Measurements from ENCODE around the gene CCNL2. TPM values are rescaled to one million over a fixed set of nuclear protein-coding genes. Genes with fewer than 3 reads are reported as not detected.

CCNL2 gene
- total and polyA plus RNA-seq, 2 donors (not counting 1 experiment from before 2014, with no cell fraction given) = 102 to 116 TPM

DNA sequence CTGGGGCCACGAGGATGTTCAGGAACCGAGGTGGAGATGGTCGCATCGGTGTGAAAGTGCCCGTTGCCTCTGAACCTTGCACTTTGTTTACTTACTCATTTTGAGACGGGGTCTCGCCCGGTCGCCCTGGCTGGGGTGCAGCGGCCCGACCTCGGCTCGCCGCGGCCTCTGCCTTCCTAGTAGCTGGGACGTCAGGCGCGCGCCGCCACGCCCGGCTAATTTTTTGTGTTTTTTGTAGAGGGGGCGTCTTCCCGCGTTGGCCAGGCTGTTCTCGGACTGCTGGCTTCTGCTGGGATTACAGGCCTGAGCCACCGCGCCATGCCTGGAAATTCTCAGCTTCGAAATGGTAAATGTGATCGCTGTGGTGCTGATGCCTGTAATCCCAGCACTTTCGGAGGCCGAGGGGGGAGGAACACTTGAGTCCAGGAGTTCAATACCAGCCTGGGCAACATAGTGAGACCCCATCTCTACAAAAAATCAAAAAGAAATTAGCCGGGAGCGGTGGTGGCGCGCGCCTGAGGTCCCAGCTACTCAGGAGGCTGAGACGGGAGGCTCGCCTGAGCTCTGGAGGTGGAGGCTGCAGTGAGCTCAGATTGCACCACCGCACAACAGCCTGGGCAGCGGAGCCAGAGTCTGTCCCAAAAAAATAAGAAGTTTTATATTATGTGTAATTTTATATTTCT is 8.6 kb upstream of the CCNL2 start:
- Histone ChIP-seq H3K27ac (ENCODE audit: insufficient read depth, low read length) (peak overlapping the region; percentile 73), H4K20me1 (ENCODE audit: control insufficient read depth, extremely low read depth, insufficient read depth, low read length) (no peaks in the 10 kb centered on the region), H3K9ac (ENCODE audit: insufficient read depth, low read length) (peak overlapping the region; percentile 95), H3K36me3 (ENCODE audit: control insufficient read depth, insufficient read depth, low read length) (peaks cover 11% of the 10 kb centered on the region), H3K27me3 (ENCODE audit: control insufficient read depth, insufficient read depth, low read length) (no peaks in the 10 kb centered on the region), H3K9me3 (ENCODE audit: control insufficient read depth, insufficient read depth, low read depth, low read length) (no peaks in the 10 kb centered on the region), H3K4me2 (ENCODE audit: extremely low read depth, insufficient read depth, low read length) (peak overlapping the region; percentile 81), H3K4me1 (ENCODE audit: control insufficient read depth, extremely low read depth, insufficient read depth, low read length) (peaks cover 3% of the 10 kb centered on the region), H3K4me3 (replicated peaks in 1 of 4; ENCODE audit: control extremely low read depth in 1 of 4, insufficient read depth in 1 of 4, low read depth in 3 of 4, low read length in 4 of 4) (peak overlapping the region; percentile 82 to 94 (median 92)), H2AFZ (ENCODE audit: low read length) (no peak overlapping the region), H3K79me2 (ENCODE audit: control insufficient read depth, insufficient read depth, low read length) (peaks cover 52% of the 10 kb centered on the region)
- peak; percentile 37 to 51 for DNase-seq (ENCODE audit: low read depth in 2 of 2)
- TF ChIP-seq EZH2 (IDR thresholded peaks at IDR 0.05; ENCODE audit: low read length, missing control alignments) = no peak
- TF ChIP-seq, protein P1, sequence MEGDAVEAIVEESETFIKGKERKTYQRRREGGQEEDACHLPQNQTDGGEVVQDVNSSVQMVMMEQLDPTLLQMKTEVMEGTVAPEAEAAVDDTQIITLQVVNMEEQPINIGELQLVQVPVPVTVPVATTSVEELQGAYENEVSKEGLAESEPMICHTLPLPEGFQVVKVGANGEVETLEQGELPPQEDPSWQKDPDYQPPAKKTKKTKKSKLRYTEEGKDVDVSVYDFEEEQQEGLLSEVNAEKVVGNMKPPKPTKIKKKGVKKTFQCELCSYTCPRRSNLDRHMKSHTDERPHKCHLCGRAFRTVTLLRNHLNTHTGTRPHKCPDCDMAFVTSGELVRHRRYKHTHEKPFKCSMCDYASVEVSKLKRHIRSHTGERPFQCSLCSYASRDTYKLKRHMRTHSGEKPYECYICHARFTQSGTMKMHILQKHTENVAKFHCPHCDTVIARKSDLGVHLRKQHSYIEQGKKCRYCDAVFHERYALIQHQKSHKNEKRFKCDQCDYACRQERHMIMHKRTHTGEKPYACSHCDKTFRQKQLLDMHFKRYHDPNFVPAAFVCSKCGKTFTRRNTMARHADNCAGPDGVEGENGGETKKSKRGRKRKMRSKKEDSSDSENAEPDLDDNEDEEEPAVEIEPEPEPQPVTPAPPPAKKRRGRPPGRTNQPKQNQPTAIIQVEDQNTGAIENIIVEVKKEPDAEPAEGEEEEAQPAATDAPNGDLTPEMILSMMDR (conservative IDR thresholded peaks at IDR 0.05 in 1 of 2, IDR thresholded peaks at IDR 0.05 in 1 of 2; ENCODE audit: low read depth in 1 of 2, low read length in 2 of 2) = no peak

GRCh38 chr1:1406821-1407635 is 7.9 kb upstream of the CCNL2 start, which contains the start of gene MRPL20:
MRPL20 (minus strand) TSS chr1:1407293; CDS start chr1:1407217, 76 bp downstream.
- no peaks in the 10 kb centered on the region for H3K27me3 ChIP-seq (ENCODE audit: control insufficient read depth, insufficient read depth, low read length)
- H3K4me2 ChIP-seq (ENCODE audit: extremely low read depth, insufficient read depth, low read length) = peak within 1 kb of the TSS; percentile 81
- DNase-seq (ENCODE audit: low read depth in 2 of 2) = peak; percentile 86 to 88
- H3K36me3 ChIP-seq (ENCODE audit: control insufficient read depth, insufficient read depth, low read length) = peaks cover 11% of the 10 kb centered on the region
- H3K9ac ChIP-seq (ENCODE audit: insufficient read depth, low read length) = peak within 1 kb of the TSS; percentile 95
- H3K4me3 ChIP-seq (replicated peaks in 1 of 4; ENCODE audit: control extremely low read depth in 1 of 4, insufficient read depth in 1 of 4, low read depth in 3 of 4, low read length in 4 of 4) = peak within 1 kb of the TSS; percentile 82 to 94 (median 92)
- H3K79me2 ChIP-seq (ENCODE audit: control insufficient read depth, insufficient read depth, low read length) = peaks cover 52% of the 10 kb centered on the region
- H3K9me3 ChIP-seq (ENCODE audit: control insufficient read depth, insufficient read depth, low read depth, low read length) = no peaks in the 10 kb centered on the region
- H3K27ac ChIP-seq (ENCODE audit: insufficient read depth, low read length) = peak within 1 kb of the TSS; percentile 73
- H2AFZ ChIP-seq (ENCODE audit: low read length) = peak within 1 kb of the TSS; percentile 68
- H3K4me1 ChIP-seq (ENCODE audit: control insufficient read depth, extremely low read depth, insufficient read depth, low read length) = peaks cover 3% of the 10 kb centered on the region
- no peaks in the 10 kb centered on the region for H4K20me1 ChIP-seq (ENCODE audit: control insufficient read depth, extremely low read depth, insufficient read depth, low read length)
- no peak for TF ChIP-seq EZH2 (IDR thresholded peaks at IDR 0.05; ENCODE audit: low read length, missing control alignments)
- TF ChIP-seq, protein P1 (conservative IDR thresholded peaks at IDR 0.05 in 1 of 2, IDR thresholded peaks at IDR 0.05 in 1 of 2; ENCODE audit: low read depth in 1 of 2, low read length in 2 of 2) = no peak

Data from fibroblast of lung (primary cell).